ENCODE measurements around the gene AGBL5. TPM values are rescaled to one million over a fixed set of nuclear protein-coding genes. Genes with fewer than 3 reads are reported as not detected.

Gene AGBL5
- total and polyA plus RNA-seq, 4 donors = 11.5 to 16.7 (median 14.6) TPM

DNA sequence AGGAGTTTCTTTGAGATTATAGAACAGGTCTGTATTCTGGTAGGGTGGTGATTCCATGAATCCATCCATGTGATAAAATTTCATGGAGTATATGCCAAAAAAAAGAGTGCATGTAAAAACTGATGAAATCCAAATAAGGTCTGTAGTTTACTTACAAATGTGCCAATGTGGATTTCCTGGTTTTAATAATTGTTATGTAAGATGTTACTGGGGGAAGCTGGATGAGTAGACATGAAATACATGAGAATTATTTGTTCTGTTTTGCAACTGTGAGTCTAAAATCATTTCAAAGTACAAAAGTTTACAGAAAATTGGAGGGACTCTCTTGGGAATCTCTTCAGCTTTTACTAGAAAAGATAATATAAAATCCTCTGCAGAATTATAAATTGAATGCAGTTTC is 42.4 kb upstream of the AGBL5 start:
- intact Hi-C loops (cut with DNase I) = no loop called here
- H3K27me3 ChIP-seq (ENCODE audit: control insufficient read depth in 1 of 2, insufficient read depth in 2 of 2, low read length in 1 of 2) = no peaks in the 10 kb centered on the region
- no peak overlapping the region for H3K4me3 ChIP-seq (ENCODE audit: low read length in 2 of 2)
- ATAC-seq (ENCODE audit: low FRiP score) (no peak), DNase-seq (no peak)
- H3K27ac ChIP-seq (ENCODE audit: low read depth in 1 of 2, low read length in 2 of 2) = no peak overlapping the region
- no peaks in the 10 kb centered on the region for H3K9me3 ChIP-seq (ENCODE audit: control insufficient read depth, low read length)
- no peaks in the 10 kb centered on the region for H3K36me3 ChIP-seq (ENCODE audit: control insufficient read depth in 1 of 2, insufficient read depth in 2 of 2, low read length in 1 of 2)
- H3K4me1 ChIP-seq (ENCODE audit: control insufficient read depth in 1 of 2, insufficient read depth in 2 of 2, low read length in 2 of 2) = no peaks in the 10 kb centered on the region

DNA sequence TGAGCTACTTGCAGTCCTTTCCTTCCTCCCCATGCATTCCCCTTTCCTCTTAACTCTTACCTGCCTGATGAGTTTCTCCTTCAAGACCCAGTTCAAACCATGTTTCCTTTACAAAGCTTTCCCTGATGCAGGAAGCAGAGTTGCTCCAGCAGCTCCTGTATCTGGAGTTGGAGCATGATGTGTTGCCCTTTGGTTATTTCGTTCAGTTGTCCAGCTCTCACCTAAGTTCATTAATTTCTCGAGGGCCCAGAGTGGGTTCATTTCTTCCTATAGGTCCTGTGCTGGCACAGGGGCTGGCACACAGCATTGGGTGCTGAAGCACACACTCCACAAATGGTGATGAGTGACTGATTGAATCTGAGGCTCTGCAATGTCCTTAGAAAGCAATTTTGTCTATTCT is 41.8 kb upstream of the AGBL5 start:
- intact Hi-C loops (cut with DNase I) = no loop called here
- no peak for DNase-seq
- H3K36me3 ChIP-seq (ENCODE audit: control insufficient read depth in 1 of 2, insufficient read depth in 2 of 2, low read length in 1 of 2) = no peaks in the 10 kb centered on the region
- no peaks in the 10 kb centered on the region for H3K9me3 ChIP-seq (ENCODE audit: control insufficient read depth, low read length)
- no peak overlapping the region for H3K27ac ChIP-seq (ENCODE audit: low read depth in 1 of 2, low read length in 2 of 2)
- 80 to 88% methylated on average over 2 of the region's 2 CpGs for WGBS, 2 donors
- ATAC-seq (ENCODE audit: low FRiP score) = no peak
- H3K4me3 ChIP-seq (ENCODE audit: low read length in 2 of 2) = no peak overlapping the region
- H3K4me1 ChIP-seq (ENCODE audit: control insufficient read depth in 1 of 2, insufficient read depth in 2 of 2, low read length in 2 of 2) = no peaks in the 10 kb centered on the region
- no peaks in the 10 kb centered on the region for H3K27me3 ChIP-seq (ENCODE audit: control insufficient read depth in 1 of 2, insufficient read depth in 2 of 2, low read length in 1 of 2)

DNA sequence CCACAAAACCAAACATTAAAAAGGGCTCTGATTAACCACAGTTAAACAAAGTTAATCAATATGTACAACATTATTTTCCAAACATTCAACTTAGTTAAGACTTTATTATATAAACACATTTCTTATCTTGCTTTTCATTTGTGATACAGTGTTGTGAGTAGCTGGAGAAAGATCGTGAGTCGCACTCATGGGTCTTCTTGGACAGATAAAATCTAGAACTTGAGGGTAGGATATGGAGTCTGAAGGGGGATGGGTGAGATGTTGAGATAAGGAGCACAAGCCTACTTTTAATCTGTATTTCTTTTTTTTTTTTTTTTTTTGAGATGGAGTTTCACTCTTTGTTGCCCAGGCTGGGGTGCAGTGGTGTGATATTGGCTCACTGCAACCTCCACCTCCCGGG is 41.3 kb upstream of the AGBL5 start:
- Histone ChIP-seq H3K27me3 (ENCODE audit: control insufficient read depth in 1 of 2, insufficient read depth in 2 of 2, low read length in 1 of 2) (no peaks in the 10 kb centered on the region), H3K9me3 (ENCODE audit: control insufficient read depth, low read length) (no peaks in the 10 kb centered on the region), H3K4me3 (ENCODE audit: low read length in 2 of 2) (no peak overlapping the region), H3K27ac (ENCODE audit: low read depth in 1 of 2, low read length in 2 of 2) (no peak overlapping the region), H3K4me1 (ENCODE audit: control insufficient read depth in 1 of 2, insufficient read depth in 2 of 2, low read length in 2 of 2) (no peaks in the 10 kb centered on the region), H3K36me3 (ENCODE audit: control insufficient read depth in 1 of 2, insufficient read depth in 2 of 2, low read length in 1 of 2) (no peaks in the 10 kb centered on the region)
- DNase-seq (no peak), ATAC-seq (ENCODE audit: low FRiP score) (no peak)
- WGBS, 2 donors = 92 to 95% methylated on average over 3 of the region's 3 CpGs
- intact Hi-C loops (cut with DNase I) = no loop called here

DNA sequence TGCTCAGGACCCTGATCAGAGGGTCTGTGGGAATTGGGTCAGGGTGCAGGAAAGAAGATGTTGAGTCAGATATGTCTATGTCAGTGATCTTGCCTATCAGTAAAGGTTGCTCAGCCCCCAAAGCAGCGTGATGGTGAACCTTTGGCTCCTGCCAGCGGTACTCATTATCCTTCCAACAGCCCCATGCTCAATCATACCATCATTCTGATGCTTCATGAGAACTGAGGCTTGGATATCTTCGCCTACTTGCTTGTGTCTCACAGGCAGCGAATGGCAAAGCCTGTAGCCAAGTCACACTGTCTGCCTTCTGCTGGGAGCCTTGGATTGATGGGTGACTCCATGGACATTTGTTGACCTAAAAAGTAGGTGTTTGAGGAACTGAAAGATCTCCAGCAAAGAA is 37.7 kb upstream of the AGBL5 start:
- Histone ChIP-seq H3K9me3 (ENCODE audit: control insufficient read depth, low read length) (no peaks in the 10 kb centered on the region), H3K27ac (ENCODE audit: low read depth in 1 of 2, low read length in 2 of 2) (no peak overlapping the region), H3K4me3 (ENCODE audit: low read length in 2 of 2) (no peak overlapping the region), H3K4me1 (ENCODE audit: control insufficient read depth in 1 of 2, insufficient read depth in 2 of 2, low read length in 2 of 2) (no peaks in the 10 kb centered on the region), H3K27me3 (ENCODE audit: control insufficient read depth in 1 of 2, insufficient read depth in 2 of 2, low read length in 1 of 2) (no peaks in the 10 kb centered on the region), H3K36me3 (ENCODE audit: control insufficient read depth in 1 of 2, insufficient read depth in 2 of 2, low read length in 1 of 2) (no peaks in the 10 kb centered on the region)
- no peak for ATAC-seq (ENCODE audit: low FRiP score)
- intact Hi-C loops (cut with DNase I) = no loop called here
- 97 to 100% methylated on average over 4 of the region's 4 CpGs for WGBS, 2 donors
- DNase-seq = no peak

DNA sequence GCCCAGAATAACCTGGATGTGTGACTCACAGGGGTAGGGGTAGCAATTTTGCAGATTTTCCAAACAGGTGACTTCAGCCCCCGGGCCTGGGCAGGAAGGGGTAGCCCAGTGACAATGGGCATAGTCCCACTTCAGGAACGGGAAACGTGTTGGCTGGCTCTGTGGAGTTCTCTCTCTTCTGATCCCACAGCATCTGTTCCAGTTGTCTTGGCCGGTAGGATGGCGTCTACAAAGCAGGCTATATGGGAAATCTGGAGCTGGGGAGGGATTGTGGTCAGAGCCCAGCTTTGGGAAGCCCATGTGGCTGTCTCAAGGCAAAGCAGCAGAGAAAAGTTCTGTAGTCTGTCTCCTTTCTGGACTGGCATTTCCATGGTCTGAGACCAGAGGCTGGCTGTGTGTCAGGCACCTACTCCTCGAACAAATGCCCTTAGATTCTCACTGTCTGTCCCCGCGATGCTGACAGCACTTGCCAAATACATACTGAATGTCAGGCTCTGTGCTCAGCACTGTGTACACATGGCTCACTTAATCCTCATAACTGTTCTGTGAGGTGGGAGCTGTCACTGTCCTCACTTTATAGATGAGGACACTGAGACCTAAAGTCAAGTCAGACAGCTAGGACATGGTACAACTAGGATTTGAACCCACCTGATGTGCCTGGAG is 36.6 kb upstream of the AGBL5 start:
- H3K4me1 ChIP-seq (ENCODE audit: control insufficient read depth in 1 of 2, insufficient read depth in 2 of 2, low read length in 2 of 2) = no peaks in the 10 kb centered on the region

DNA sequence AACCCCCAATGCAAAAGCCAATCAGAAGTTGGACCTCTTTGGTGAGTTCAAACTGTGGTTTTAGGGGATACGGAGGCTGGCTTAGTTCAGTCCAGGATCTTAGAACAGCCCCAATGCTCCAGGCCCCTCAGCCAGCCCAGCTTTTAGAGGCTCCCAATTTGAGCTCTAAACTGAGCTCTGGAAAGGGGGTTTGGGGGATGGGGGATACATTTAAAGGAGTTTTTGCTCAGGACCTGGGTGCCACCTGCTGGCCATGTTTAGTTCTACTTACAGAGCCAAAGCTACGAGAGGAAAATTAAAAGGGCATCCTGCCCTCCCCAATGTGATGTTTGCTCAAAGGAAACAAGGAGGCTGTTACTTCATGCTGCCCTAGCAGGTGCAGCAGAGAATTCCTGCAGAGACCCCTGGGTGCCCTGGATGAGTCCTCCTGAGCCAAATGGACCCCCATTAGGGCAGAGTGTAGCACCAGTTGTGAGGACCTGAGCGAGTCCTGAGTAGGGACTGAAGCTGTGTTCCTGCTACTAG is 34.6 kb upstream of the AGBL5 start:
- intact Hi-C loops (cut with DNase I) = loop anchor here (1.0 to 5.0 kb wide), 3 partner anchors 40 to 56 kb away; no protein-coding TSS in a partner anchor
- no peaks in the 10 kb centered on the region for H3K4me1 ChIP-seq (ENCODE audit: control insufficient read depth in 1 of 2, insufficient read depth in 2 of 2, low read length in 2 of 2)
- H3K9me3 ChIP-seq (ENCODE audit: control insufficient read depth, low read length) = no peaks in the 10 kb centered on the region
- H3K4me3 ChIP-seq (ENCODE audit: low read length in 2 of 2) = no peak overlapping the region
- 64 to 67% methylated on average over 3 of the region's 3 CpGs for WGBS, 2 donors
- no peak for ATAC-seq (ENCODE audit: low FRiP score)
- no peaks in the 10 kb centered on the region for H3K36me3 ChIP-seq (ENCODE audit: control insufficient read depth in 1 of 2, insufficient read depth in 2 of 2, low read length in 1 of 2)
- peak in 1 of 2 donors; percentile 72 for DNase-seq
- no peak overlapping the region for H3K27ac ChIP-seq (ENCODE audit: low read depth in 1 of 2, low read length in 2 of 2)
- no peaks in the 10 kb centered on the region for H3K27me3 ChIP-seq (ENCODE audit: control insufficient read depth in 1 of 2, insufficient read depth in 2 of 2, low read length in 1 of 2)

More for the DNA sequence above, 36.6 kb upstream of the AGBL5 start:
- Histone ChIP-seq H3K27me3 (ENCODE audit: control insufficient read depth in 1 of 2, insufficient read depth in 2 of 2, low read length in 1 of 2) (no peaks in the 10 kb centered on the region), H3K36me3 (ENCODE audit: control insufficient read depth in 1 of 2, insufficient read depth in 2 of 2, low read length in 1 of 2) (no peaks in the 10 kb centered on the region), H3K27ac (ENCODE audit: low read depth in 1 of 2, low read length in 2 of 2) (no peak overlapping the region), H3K9me3 (ENCODE audit: control insufficient read depth, low read length) (no peaks in the 10 kb centered on the region), H3K4me3 (ENCODE audit: low read length in 2 of 2) (no peak overlapping the region)
- WGBS, 2 donors = 89 to 90% methylated on average over 8 of the region's 8 CpGs
- ATAC-seq (ENCODE audit: low FRiP score) = no peak
- DNase-seq = no peak
- intact Hi-C loops (cut with DNase I) = loop anchor here in 1 of 2 donors (5.0 kb wide), 1 partner anchor 38 kb away; no protein-coding TSS in a partner anchor

DNA sequence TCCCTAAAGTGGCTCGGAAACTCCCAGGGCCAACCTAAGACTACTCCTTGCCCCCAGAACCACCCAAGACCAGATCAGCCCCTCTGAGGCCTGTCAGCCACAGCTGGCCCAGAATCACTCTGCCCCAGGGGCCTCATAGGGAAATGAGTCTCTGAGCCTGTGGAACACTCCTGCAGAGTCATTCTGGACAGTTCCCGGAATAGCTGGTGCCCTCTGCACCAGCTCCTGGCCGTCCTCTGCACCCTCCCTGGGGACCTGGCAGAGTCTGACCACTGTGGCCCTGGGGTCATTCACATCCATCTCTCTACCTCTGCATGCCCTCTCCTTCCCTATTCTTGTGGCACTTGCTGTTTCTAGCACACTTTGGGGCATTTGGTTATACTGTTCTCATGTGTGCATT is 33.3 kb upstream of the AGBL5 start:
- ATAC-seq (ENCODE audit: low FRiP score) (no peak), DNase-seq (no peak)
- Histone ChIP-seq H3K4me1 (ENCODE audit: control insufficient read depth in 1 of 2, insufficient read depth in 2 of 2, low read length in 2 of 2) (no peaks in the 10 kb centered on the region), H3K27me3 (ENCODE audit: control insufficient read depth in 1 of 2, insufficient read depth in 2 of 2, low read length in 1 of 2) (no peaks in the 10 kb centered on the region), H3K9me3 (ENCODE audit: control insufficient read depth, low read length) (no peaks in the 10 kb centered on the region), H3K4me3 (ENCODE audit: low read length in 2 of 2) (no peak overlapping the region), H3K36me3 (ENCODE audit: control insufficient read depth in 1 of 2, insufficient read depth in 2 of 2, low read length in 1 of 2) (peaks cover 0 to 2% of the 10 kb centered on the region in 2 donors), H3K27ac (ENCODE audit: low read depth in 1 of 2, low read length in 2 of 2) (no peak overlapping the region)
- intact Hi-C loops (cut with DNase I) = loop anchor here in 1 of 2 donors (5.0 kb wide), 1 partner anchor 41 kb away; no protein-coding TSS in a partner anchor
- WGBS, 2 donors = 72 to 83% methylated on average over 3 of the region's 3 CpGs

DNA sequence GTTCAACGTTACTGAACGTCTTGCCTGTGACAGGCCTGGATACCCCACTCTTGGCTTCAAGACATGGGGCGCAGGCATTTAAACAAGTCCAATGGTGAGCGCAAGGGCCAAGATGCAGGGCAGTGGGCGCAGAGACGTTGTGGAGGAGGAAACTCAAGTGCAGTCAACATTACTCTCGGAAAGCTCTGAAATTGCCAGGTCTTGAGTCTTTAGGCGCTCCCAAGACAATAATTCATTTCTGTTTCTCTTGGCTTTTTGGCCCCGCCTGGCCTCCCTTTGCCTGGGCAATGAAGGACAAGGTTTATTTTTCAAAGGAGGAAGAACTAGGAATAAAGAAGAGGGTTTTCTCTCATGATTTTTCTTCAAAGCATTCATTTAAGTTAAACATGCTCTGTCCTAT is 32.0 kb upstream of the AGBL5 start:
- Histone ChIP-seq H3K9me3 (ENCODE audit: control insufficient read depth, low read length) (no peaks in the 10 kb centered on the region), H3K4me3 (ENCODE audit: low read length in 2 of 2) (no peak overlapping the region), H3K4me1 (ENCODE audit: control insufficient read depth in 1 of 2, insufficient read depth in 2 of 2, low read length in 2 of 2) (no peaks in the 10 kb centered on the region), H3K27me3 (ENCODE audit: control insufficient read depth in 1 of 2, insufficient read depth in 2 of 2, low read length in 1 of 2) (no peaks in the 10 kb centered on the region), H3K36me3 (ENCODE audit: control insufficient read depth in 1 of 2, insufficient read depth in 2 of 2, low read length in 1 of 2) (peaks cover 0 to 2% of the 10 kb centered on the region in 2 donors), H3K27ac (ENCODE audit: low read depth in 1 of 2, low read length in 2 of 2) (no peak overlapping the region)
- ATAC-seq (ENCODE audit: low FRiP score) (no peak), DNase-seq (no peak)
- 60 to 65% methylated on average over 9 of the region's 9 CpGs for WGBS, 2 donors
- intact Hi-C loops (cut with DNase I) = loop anchor here in 1 of 2 donors (5.0 kb wide), 1 partner anchor 42 kb away; no protein-coding TSS in a partner anchor

Data from aorta (tissue), 5 donors.